ENCODE measurements around the gene MAD1L1.

The MAD1L1 gene

GRCh38 chr7:2099048-2099957 lies 133.4 kb downstream of the MAD1L1 start:
- no peak for DNase-seq

- DNase-seq, result no peak
These were observed 134.2 kb downstream of the MAD1L1 start for GRCh38 chr7:2098496-2098895.

- no peak for DNase-seq
These were observed 134.7 kb downstream of the MAD1L1 start for GRCh38 chr7:2098056-2098455.

GRCh38 chr7:2097492-2097891 lies 135.3 kb downstream of the MAD1L1 start:
- DNase-seq, result no peak

- DNase-seq, result no peak
These were observed 135.9 kb downstream of the MAD1L1 start for GRCh38 chr7:2096692-2097387.

GRCh38 chr7:2095436-2095835 lies 137.3 kb downstream of the MAD1L1 start:
- DNase-seq, result no peak

GRCh38 chr7:2094454-2095045 lies 138.2 kb downstream of the MAD1L1 start:
- no peak for DNase-seq

GRCh38 chr7:2093843-2094220 lies 138.9 kb downstream of the MAD1L1 start:
- no peak for DNase-seq

- DNase-seq, result no peak
These were observed 139.4 kb downstream of the MAD1L1 start for GRCh38 chr7:2093215-2093842.

- DNase-seq, result no peak
These were observed 140.5 kb downstream of the MAD1L1 start for GRCh38 chr7:2092279-2092678.

- DNase-seq, result no peak
These were observed 141.9 kb downstream of the MAD1L1 start for GRCh38 chr7:2090526-2091520.

- DNase-seq, result no peak
These were observed 143.9 kb downstream of the MAD1L1 start for GRCh38 chr7:2088801-2089200.

GRCh38 chr7:2087744-2088143 lies 145.0 kb downstream of the MAD1L1 start:
- DNase-seq, result no peak

- no peak for DNase-seq
These were observed 146.5 kb downstream of the MAD1L1 start for GRCh38 chr7:2086229-2086628.

- no peak for DNase-seq
These were observed 146.9 kb downstream of the MAD1L1 start for GRCh38 chr7:2085804-2086203.

- no peak for DNase-seq
These were observed 147.8 kb downstream of the MAD1L1 start for GRCh38 chr7:2084781-2085505.

- DNase-seq, result no peak
These were observed 148.4 kb downstream of the MAD1L1 start for GRCh38 chr7:2084331-2084730.

GRCh38 chr7:2083362-2083761 lies 149.4 kb downstream of the MAD1L1 start:
- DNase-seq, result no peak

- DNase-seq, result no peak
These were observed 150.4 kb downstream of the MAD1L1 start for GRCh38 chr7:2082139-2082998.

- no peak for DNase-seq
These were observed 151.1 kb downstream of the MAD1L1 start for GRCh38 chr7:2081526-2082135.

Data from NCI-H774 (cell line).